ENCODE results near the gene LPAR5.

Gene LPAR5

GRCh38 chr12:6638305-6638704 is 2.5 kb upstream of the LPAR5 start:
- DNase-seq (ENCODE audit: low read depth) = no peak

- DNase-seq (ENCODE audit: low read depth) = peak; percentile 50
Observed at GRCh38 chr12:6635375-6635855, 344 bp downstream of the LPAR5 start.

GRCh38 chr12:6632026-6632983 is 3.5 kb downstream of the LPAR5 start:
- DNase-seq (ENCODE audit: low read depth) = no peak

GRCh38 chr12:6631549-6631961 is 4.2 kb downstream of the LPAR5 start:
- DNase-seq (ENCODE audit: low read depth) = no peak

GRCh38 chr12:6630736-6631135 is 5.0 kb downstream of the LPAR5 start:
- no peak for DNase-seq (ENCODE audit: low read depth)

GRCh38 chr12:6627616-6628015 is 8.1 kb downstream of the LPAR5 start:
- DNase-seq (ENCODE audit: low read depth) = no peak

GRCh38 chr12:6626654-6627283 is 9.0 kb downstream of the LPAR5 start:
- no peak for DNase-seq (ENCODE audit: low read depth)

GRCh38 chr12:6620885-6621274 is 14.9 kb downstream of the LPAR5 start:
- no peak for DNase-seq (ENCODE audit: low read depth)

- DNase-seq (ENCODE audit: low read depth) = no peak
Observed at GRCh38 chr12:6620137-6620884, 15.4 kb downstream of the LPAR5 start.

- no peak for DNase-seq (ENCODE audit: low read depth)
Observed at GRCh38 chr12:6618483-6619225, 17.1 kb downstream of the LPAR5 start.

GRCh38 chr12:6615802-6616201 is 20.0 kb downstream of the LPAR5 start:
- no peak for DNase-seq (ENCODE audit: low read depth)

- DNase-seq (ENCODE audit: low read depth) = no peak
Observed at GRCh38 chr12:6614513-6615172, 21.1 kb downstream of the LPAR5 start.

- DNase-seq (ENCODE audit: low read depth) = no peak
Observed at GRCh38 chr12:6613776-6614512, 21.8 kb downstream of the LPAR5 start.

GRCh38 chr12:6613015-6613775 is 22.6 kb downstream of the LPAR5 start:
- no peak for DNase-seq (ENCODE audit: low read depth)

GRCh38 chr12:6612652-6613014 is 23.1 kb downstream of the LPAR5 start:
- no peak for DNase-seq (ENCODE audit: low read depth)

- DNase-seq (ENCODE audit: low read depth) = no peak
Observed at GRCh38 chr12:6612247-6612646, 23.5 kb downstream of the LPAR5 start.

GRCh38 chr12:6608592-6609281 is 27.0 kb downstream of the LPAR5 start:
- no peak for DNase-seq (ENCODE audit: low read depth)

GRCh38 chr12:6607751-6608591 is 27.8 kb downstream of the LPAR5 start:
- DNase-seq (ENCODE audit: low read depth) = no peak
